H1 (cell line): ENCODE results near the gene THBD. TPM values are rescaled to one million over a fixed set of nuclear protein-coding genes. Genes with fewer than 3 reads are reported as not detected.

Experiments
- ASH2L ChIP-seq: fragments of 200-600, 300-600 bp; sonication (generic); IDR thresholded peaks from one replicate; pipeline ENCODE4 v1.7.1; 2017; ENCODE audit warnings: low read length
- CHD7 ChIP-seq: fragments of 300-600 bp; sonication (generic); IDR thresholded peaks from 2 replicates; pipeline ENCODE4 v1.7.1; 2012; ENCODE audit warnings: low read length, moderate library complexity, mild to moderate bottlenecking, inconsistent platforms; ENCODE audit not compliant: insufficient replicate concordance
- CREB1 ChIP-seq: IDR thresholded peaks from 2 replicates; pipeline ENCODE4 v1.6.1; 2012; ENCODE audit warnings: inconsistent platforms
- EZH2 ChIP-seq: fragments of 200-600 bp; sonication (generic); IDR thresholded peaks from 2 replicates; pipeline ENCODE4 v1.7.1; 2012; ENCODE audit warnings: low read depth, mild to moderate bottlenecking, moderate library complexity, low read length, inconsistent platforms; ENCODE audit not compliant: severe bottlenecking
- GABPA ChIP-seq: IDR thresholded peaks from 2 replicates; pipeline ENCODE4 v1.6.1; 2011; ENCODE audit warnings: mild to moderate bottlenecking, low read length, moderate library complexity, borderline replicate concordance; ENCODE audit not compliant: insufficient read depth
- JUND ChIP-seq: IDR thresholded peaks from 2 replicates; pipeline ENCODE4 v1.6.1; 2011; ENCODE audit warnings: mild to moderate bottlenecking, improper control_type of control experiment, low read length
- KDM1A ChIP-seq: fragments of 200-600, 300-600 bp; sonication (generic); IDR thresholded peaks from 2 replicates; pipeline ENCODE4 v1.7.1; 2016; ENCODE audit warnings: mild to moderate bottlenecking, low read length, borderline replicate concordance
- KDM5A ChIP-seq: fragments of 200-600 bp; IDR thresholded peaks from 2 replicates; pipeline ENCODE4 v1.7.1; 2012; ENCODE audit warnings: mild to moderate bottlenecking, low read length, inconsistent platforms, mixed read lengths
- POLR2AphosphoS5 ChIP-seq: IDR thresholded peaks from 2 replicates; pipeline ENCODE4 v1.6.1; 2011; ENCODE audit warnings: low read depth, low read length
- RAD21 ChIP-seq, 2 experiments: IDR thresholded peaks in 1 of 2; conservative IDR thresholded peaks in 1 of 2; 2 replicates each; pipeline ENCODE4 v1.6.1; 2011; ENCODE audit warnings: low read depth in 2 of 2, low read length in 2 of 2, improper control_type of control experiment in 1 of 2, inconsistent platforms in 1 of 2, mild to moderate bottlenecking in 1 of 2, moderate library complexity in 1 of 2
- RFX5 ChIP-seq: IDR thresholded peaks from 2 replicates; pipeline ENCODE4 v1.6.1; 2011; ENCODE audit warnings: low read depth, low read length, improper control_type of control experiment, borderline replicate concordance
- TCF12 ChIP-seq: IDR thresholded peaks from 2 replicates; pipeline ENCODE4 v1.6.1; 2011; ENCODE audit warnings: low read depth, mild to moderate bottlenecking, low read length
- polyA plus RNA-seq, 7 experiments: library from polyadenylated mRNA; depleted of rRNA in 3 of 7; stranded (reverse) in 5 of 7; unstranded in 2 of 7; fragments of >200 nt in 5 of 7; fragments of 200-250 nt in 2 of 7; gene quantifications; 1 replicate in 5 of 7; 2 replicates in 1 of 7; 4 replicates in 1 of 7; pipeline versions ENCODE4 v1.2.1 to v1.2.3, GENCODE V29; 2011 to 2013; ENCODE audit warnings: missing spikeins in 2 of 7, mixed read lengths in 2 of 7
- total RNA-seq: library from RNA; stranded (reverse); fragmentation: NEBNext Ultra II Directional; extraction: Animal tissue kit (Norgen Biotek cat#: 25700); gene quantifications from 2 replicates; pipeline ENCODE4 v1.2.1, GENCODE V29; 2021

Gene THBD
- total and polyA plus RNA-seq, 2 of the 8 experiments (the other 6 are each of a cell fraction or from before 2014, with no cell fraction given): 0.21 to 0.43 TPM

- TF ChIP-seq CHD7 (no peak), EZH2 (no peak), KDM5A (no peak), KDM1A (no peak), RAD21 (IDR thresholded peaks at IDR 0.05 in 1 of 2, conservative IDR thresholded peaks at IDR 0.05 in 1 of 2; ENCODE audit: low read depth in 2 of 2, low read length in 2 of 2) (no peak), POLR2AphosphoS5 (no peak), ASH2L (no peak), TCF12 (no peak), RFX5 (no peak), CREB1 (no peak), GABPA (no peak), JUND (no peak)
Observed at GRCh38 chr20:23084282-23084844, 34.9 kb upstream of the THBD start (continued).
